OCI-LY1 (cell line): ENCODE results near the gene RBBP6.

Experiments
- EZH2 ChIP-seq: fragments of 200-600 bp; sonication (generic), shearing (Covaris generic); IDR thresholded peaks from 2 replicates; pipeline ENCODE4 v1.8.0; 2017; ENCODE audit warnings: borderline replicate concordance, mixed run types, mild to moderate bottlenecking, antibody characterized with exemption, low read length, moderate library complexity, mixed read lengths
- TF ChIP-seq, protein P1 (sequence below): fragments of 200-600 bp; sonication (generic), shearing (Covaris generic); IDR thresholded peaks from 2 replicates; pipeline ENCODE4 v1.5.1; 2017; ENCODE audit warnings: mild to moderate bottlenecking, antibody characterized with exemption, low read length, moderate library complexity, mixed read lengths

DNA sequence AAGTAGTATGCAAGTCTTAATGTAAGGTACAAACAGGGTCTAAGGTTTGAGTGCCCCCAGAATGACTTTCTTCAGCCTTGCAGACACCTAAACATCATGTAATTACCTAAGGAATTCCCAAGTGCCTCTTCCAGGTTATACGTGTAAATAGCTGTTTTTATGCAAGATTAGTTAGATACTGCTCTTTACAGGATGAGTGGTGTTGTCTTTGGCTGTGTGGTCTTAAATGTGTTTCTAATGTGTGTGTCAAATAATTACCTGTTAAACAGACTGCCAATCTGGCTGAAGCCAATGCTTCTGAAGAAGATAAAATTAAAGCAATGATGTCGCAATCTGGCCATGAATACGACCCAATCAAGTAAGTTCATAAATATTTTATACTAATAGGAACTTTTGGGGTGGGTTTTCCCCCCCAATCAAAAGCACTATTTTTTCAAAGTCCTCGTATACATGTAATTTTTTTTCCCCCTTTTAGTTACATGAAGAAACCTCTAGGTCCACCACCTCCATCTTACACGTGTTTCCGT lies 16.0 kb downstream of the RBBP6 start:
- TF ChIP-seq, protein P1, sequence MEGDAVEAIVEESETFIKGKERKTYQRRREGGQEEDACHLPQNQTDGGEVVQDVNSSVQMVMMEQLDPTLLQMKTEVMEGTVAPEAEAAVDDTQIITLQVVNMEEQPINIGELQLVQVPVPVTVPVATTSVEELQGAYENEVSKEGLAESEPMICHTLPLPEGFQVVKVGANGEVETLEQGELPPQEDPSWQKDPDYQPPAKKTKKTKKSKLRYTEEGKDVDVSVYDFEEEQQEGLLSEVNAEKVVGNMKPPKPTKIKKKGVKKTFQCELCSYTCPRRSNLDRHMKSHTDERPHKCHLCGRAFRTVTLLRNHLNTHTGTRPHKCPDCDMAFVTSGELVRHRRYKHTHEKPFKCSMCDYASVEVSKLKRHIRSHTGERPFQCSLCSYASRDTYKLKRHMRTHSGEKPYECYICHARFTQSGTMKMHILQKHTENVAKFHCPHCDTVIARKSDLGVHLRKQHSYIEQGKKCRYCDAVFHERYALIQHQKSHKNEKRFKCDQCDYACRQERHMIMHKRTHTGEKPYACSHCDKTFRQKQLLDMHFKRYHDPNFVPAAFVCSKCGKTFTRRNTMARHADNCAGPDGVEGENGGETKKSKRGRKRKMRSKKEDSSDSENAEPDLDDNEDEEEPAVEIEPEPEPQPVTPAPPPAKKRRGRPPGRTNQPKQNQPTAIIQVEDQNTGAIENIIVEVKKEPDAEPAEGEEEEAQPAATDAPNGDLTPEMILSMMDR: no peak
- TF ChIP-seq EZH2: no peak
